Ovary (tissue), 3 donors: Measurements from ENCODE around the gene MYO1C.

Experiments used
- CTCF ChIP-seq, 3 donors: fragments of 450-650 bp in 2 of 3; fragments of 200-600 bp in 1 of 3; IDR thresholded peaks; one replicate each; pipeline versions ENCODE4 v1.5.1 to v1.8.0; 2016 to 2022; ENCODE audit warnings: antibody characterized with exemption in 3 of 3, mild to moderate bottlenecking in 1 of 3
- POLR2A ChIP-seq: fragments of 450-650 bp; IDR thresholded peaks from one replicate; pipeline ENCODE4 v1.6.1; 2017; ENCODE audit warnings: antibody characterized with exemption, mild to moderate bottlenecking, moderate library complexity
- donor health status: DM: no; HTN: no; CAD: no.

GRCh38 chr17:1505586-1505985 lies 13.1 kb upstream of the MYO1C start:
- no peak for TF ChIP-seq CTCF (IDR thresholded peaks at IDR 0.05)
- no peak for TF ChIP-seq POLR2A
